MCF 10A (cell line): ENCODE results near the gene LTBP3. TPM values are rescaled to one million over a fixed set of nuclear protein-coding genes. Genes with fewer than 3 reads are reported as not detected.
A peak's percentile ranks its signal among the peaks of the same experiment; 100 is the strongest.

ENCODE experiments used
- BruUV-seq: library from RNA; stranded (reverse); fragments of 400-500 nt; replicated peaks from 2 replicates; lab custom pipeline; 2021; lab: Mats Ljungman, UMichigan
- CTCF ChIA-PET: fragments of 300-600 bp; sonication (Branson Sonifier 250); formaldehyde crosslinking; extraction: SDS; loops from one replicate; lab custom pipeline; 2021; ENCODE audit warnings: antibody characterized with exemption, inconsistent platforms; lab: Yijun Ruan, JAX
- POLR2A ChIA-PET: fragments of 300-600, 350-650 bp; sonication (Branson Sonifier 250); formaldehyde crosslinking; extraction: SDS; loops from one replicate; lab custom pipeline; 2020; ENCODE audit warnings: antibody characterized with exemption, inconsistent platforms; lab: Yijun Ruan, JAX
- DNase-seq: peaks from one replicate; pipeline ENCODE4 v3.0.0-alpha.2; 2018; ENCODE audit not compliant: unreplicated experiment
- H3K27ac Mint-ChIP-seq: one replicate; pipeline ENCODE4 v1.8.0; 2022; ENCODE audit warnings: mild to moderate bottlenecking, low read depth, mixed read lengths; ENCODE audit not compliant: unreplicated experiment
- H3K27me3 Mint-ChIP-seq: one replicate; pipeline ENCODE4 v1.8.0; 2022; ENCODE audit warnings: mixed read lengths; ENCODE audit not compliant: insufficient read depth, unreplicated experiment
- H3K36me3 Mint-ChIP-seq: one replicate; pipeline ENCODE4 v1.8.0; 2022; ENCODE audit warnings: mild to moderate bottlenecking, moderate library complexity, mixed read lengths; ENCODE audit not compliant: insufficient read depth, unreplicated experiment
- H3K4me1 Mint-ChIP-seq: one replicate; pipeline ENCODE4 v1.8.0; 2022; ENCODE audit warnings: mixed read lengths; ENCODE audit not compliant: insufficient read depth, unreplicated experiment
- H3K4me3 Mint-ChIP-seq: one replicate; pipeline ENCODE4 v1.8.0; 2022; ENCODE audit warnings: mild to moderate bottlenecking, moderate library complexity, mixed read lengths; ENCODE audit not compliant: unreplicated experiment
- H3K9me3 Mint-ChIP-seq: one replicate; pipeline ENCODE4 v1.8.0; 2022; ENCODE audit warnings: mixed read lengths; ENCODE audit not compliant: unreplicated experiment
- CTCF ChIP-seq: fragments of 200-600 bp; IDR thresholded peaks from one replicate; pipeline ENCODE4 v1.8.0; 2022; ENCODE audit warnings: antibody characterized with exemption, mild to moderate bottlenecking; ENCODE audit not compliant: unreplicated experiment
- intact Hi-C: fragments of 100-400 bp; cut with micrococcal nuclease; formaldehyde crosslinking; loops from 2 replicates; pipeline ENCODE4 v1.14.1; 2022
- total RNA-seq: library from RNA; stranded (reverse); gene quantifications from 2 replicates; pipeline ENCODE4 v1.2.3, GENCODE V29; 2022

LTBP3 gene
- total RNA-seq, 1 experiment from 2014 or later: 10.6 TPM

GRCh38 chr11:65538232-65538914 is 19.8 kb downstream of the LTBP3 start:
- H3K4me3 Mint-ChIP-seq: peak overlapping the region; percentile 36
- BruUV-seq: TSS peak; percentile 54

GRCh38 chr11:65537620-65538231 is 20.4 kb downstream of the LTBP3 start:
- TF ChIP-seq CTCF: no peak
- H3K27ac Mint-ChIP-seq: no peak overlapping the region
- peaks cover 6% of the 10 kb centered on the region for H3K36me3 Mint-ChIP-seq
- BruUV-seq: no TSS peak
- DNase-seq: no peak
- peak overlapping the region; percentile 36 for H3K4me3 Mint-ChIP-seq
- POLR2A ChIA-PET: interaction anchor here (0.7 to 1.5 kb wide), 2 partner anchors 38 to 242 kb away, joined by 3 to 4 read pairs; partner anchors contain the start of gene EHBP1L1
- no peaks in the 10 kb centered on the region for H3K27me3 Mint-ChIP-seq
- H3K4me1 Mint-ChIP-seq: peaks cover 6% of the 10 kb centered on the region
- no peaks in the 10 kb centered on the region for H3K9me3 Mint-ChIP-seq
- CTCF ChIA-PET: interaction anchor here (0.7 kb wide), 1 partner anchor 251 kb away, joined by 3 read pairs; no protein-coding TSS in a partner anchor
- intact Hi-C loops: no loop called here

More at GRCh38 chr11:65538232-65538914, 19.8 kb downstream of the LTBP3 start:
- intact Hi-C loops: no loop called here
- no peaks in the 10 kb centered on the region for H3K9me3 Mint-ChIP-seq
- peaks cover 6% of the 10 kb centered on the region for H3K4me1 Mint-ChIP-seq
- TF ChIP-seq CTCF: no peak
- H3K27me3 Mint-ChIP-seq: no peaks in the 10 kb centered on the region
- H3K27ac Mint-ChIP-seq: no peak overlapping the region
- DNase-seq: no peak
- ChIA-PET POLR2A (interaction anchor here (0.7 to 1.5 kb wide), 2 partner anchors 37 to 242 kb away, joined by 3 to 4 read pairs; partner anchors contain the start of gene EHBP1L1), CTCF (interaction anchor here (0.7 to 3.2 kb wide), 2 partner anchors 8 to 251 kb away, joined by 3 to 26 read pairs; no protein-coding TSS in a partner anchor)
- no peaks in the 10 kb centered on the region for H3K36me3 Mint-ChIP-seq

GRCh38 chr11:65537296-65537597 is 20.9 kb downstream of the LTBP3 start:
- POLR2A ChIA-PET: interaction anchor here (1.5 kb wide), 1 partner anchor 38 kb away, joined by 4 read pairs; the partner anchor contains the start of gene EHBP1L1
- H3K27me3 Mint-ChIP-seq: no peaks in the 10 kb centered on the region
- TF ChIP-seq CTCF: no peak

More at GRCh38 chr11:65537296-65537597, 20.9 kb downstream of the LTBP3 start:
- Mint-ChIP-seq H3K4me3 (no peak overlapping the region), H3K27ac (no peak overlapping the region), H3K36me3 (peaks cover 10% of the 10 kb centered on the region), H3K9me3 (no peaks in the 10 kb centered on the region), H3K4me1 (peaks cover 6% of the 10 kb centered on the region)
- no peak for DNase-seq
- no TSS peak for BruUV-seq
- CTCF ChIA-PET: interaction anchor here (0.6 to 1.1 kb wide), 3 partner anchors 25 to 264 kb away, joined by 3 to 5 read pairs (median 4); no protein-coding TSS in a partner anchor
- intact Hi-C loops: no loop called here
